ENCODE measurements around the gene MINDY3. TPM values are rescaled to one million over a fixed set of nuclear protein-coding genes. Genes with fewer than 3 reads are reported as not detected.
A peak's percentile ranks its signal among the peaks of the same experiment; 100 is the strongest.

MINDY3 gene
- total RNA-seq, 1 donor from 2014 or later, result 20.9 TPM

GRCh38 chr10:15817409-15818046 lies 42.8 kb downstream of the MINDY3 start:
- H3K4me3 Mint-ChIP-seq (ENCODE audit: low read depth), result no peak overlapping the region
- DNase-seq (ENCODE audit: low spot score), result no peak
- peaks cover 13% of the 10 kb centered on the region for H3K4me1 Mint-ChIP-seq (ENCODE audit: low read depth)
- no peak overlapping the region for H3K27ac Mint-ChIP-seq
- intact Hi-C loops (cut with micrococcal nuclease), result no loop called here
- peaks cover 55% of the 10 kb centered on the region for H3K36me3 Mint-ChIP-seq (ENCODE audit: low read depth)
- no peaks in the 10 kb centered on the region for H3K9me3 Mint-ChIP-seq
- no peaks in the 10 kb centered on the region for H3K27me3 Mint-ChIP-seq (ENCODE audit: low read depth)

GRCh38 chr10:15815242-15815885 lies 44.9 kb downstream of the MINDY3 start:
- Mint-ChIP-seq H3K4me3 (ENCODE audit: low read depth) (no peak overlapping the region), H3K4me1 (ENCODE audit: low read depth) (peaks cover 13% of the 10 kb centered on the region), H3K27ac (no peak overlapping the region), H3K27me3 (ENCODE audit: low read depth) (no peaks in the 10 kb centered on the region), H3K36me3 (ENCODE audit: low read depth) (peaks cover 39% of the 10 kb centered on the region), H3K9me3 (no peaks in the 10 kb centered on the region)
- DNase-seq (ENCODE audit: low spot score), result no peak
- intact Hi-C loops (cut with micrococcal nuclease), result no loop called here

GRCh38 chr10:15814565-15814964 lies 45.7 kb downstream of the MINDY3 start:
- no peak overlapping the region for H3K27ac Mint-ChIP-seq
- peaks cover 31% of the 10 kb centered on the region for H3K36me3 Mint-ChIP-seq (ENCODE audit: low read depth)

GRCh38 chr10:15813415-15813814 lies 46.9 kb downstream of the MINDY3 start:
- Mint-ChIP-seq H3K4me1 (ENCODE audit: low read depth) (peaks cover 8% of the 10 kb centered on the region), H3K36me3 (ENCODE audit: low read depth) (peaks cover 29% of the 10 kb centered on the region), H3K27me3 (ENCODE audit: low read depth) (no peaks in the 10 kb centered on the region), H3K4me3 (ENCODE audit: low read depth) (no peak overlapping the region), H3K9me3 (no peaks in the 10 kb centered on the region), H3K27ac (no peak overlapping the region)
- intact Hi-C loops (cut with micrococcal nuclease), result no loop called here
- no peak for DNase-seq (ENCODE audit: low spot score)

More at GRCh38 chr10:15814565-15814964, 45.7 kb downstream of the MINDY3 start:
- H3K4me1 Mint-ChIP-seq (ENCODE audit: low read depth), result peaks cover 13% of the 10 kb centered on the region
- H3K9me3 Mint-ChIP-seq, result no peaks in the 10 kb centered on the region
- H3K27me3 Mint-ChIP-seq (ENCODE audit: low read depth), result no peaks in the 10 kb centered on the region
- intact Hi-C loops (cut with micrococcal nuclease), result no loop called here
- H3K4me3 Mint-ChIP-seq (ENCODE audit: low read depth), result no peak overlapping the region
- DNase-seq (ENCODE audit: low spot score), result no peak

- Mint-ChIP-seq H3K4me3 (ENCODE audit: low read depth) (no peak overlapping the region), H3K9me3 (no peaks in the 10 kb centered on the region), H3K4me1 (ENCODE audit: low read depth) (peaks cover 3% of the 10 kb centered on the region), H3K36me3 (ENCODE audit: low read depth) (peaks cover 26% of the 10 kb centered on the region), H3K27ac (no peak overlapping the region), H3K27me3 (ENCODE audit: low read depth) (no peaks in the 10 kb centered on the region)
- intact Hi-C loops (cut with micrococcal nuclease), result loop anchor here (10.0 kb wide), 1 partner anchor 305 kb away; no protein-coding TSS in a partner anchor
- no peak for DNase-seq (ENCODE audit: low spot score)
These were observed 50.9 kb downstream of the MINDY3 start for GRCh38 chr10:15809450-15809849.

GRCh38 chr10:15808204-15808797 lies 52.0 kb downstream of the MINDY3 start:
- peaks cover 5% of the 10 kb centered on the region for H3K4me1 Mint-ChIP-seq (ENCODE audit: low read depth)
- H3K4me3 Mint-ChIP-seq (ENCODE audit: low read depth), result no peak overlapping the region
- H3K9me3 Mint-ChIP-seq, result no peaks in the 10 kb centered on the region
- intact Hi-C loops (cut with micrococcal nuclease), result loop anchor here (10.0 kb wide), 1 partner anchor 304 kb away; no protein-coding TSS in a partner anchor
- H3K27ac Mint-ChIP-seq, result no peak overlapping the region
- peaks cover 29% of the 10 kb centered on the region for H3K36me3 Mint-ChIP-seq (ENCODE audit: low read depth)
- no peaks in the 10 kb centered on the region for H3K27me3 Mint-ChIP-seq (ENCODE audit: low read depth)
- DNase-seq (ENCODE audit: low spot score), result no peak

GRCh38 chr10:15805395-15806058 lies 54.8 kb downstream of the MINDY3 start:
- Mint-ChIP-seq H3K4me1 (ENCODE audit: low read depth) (peaks cover 17% of the 10 kb centered on the region), H3K27ac (no peak overlapping the region), H3K9me3 (peaks cover 16% of the 10 kb centered on the region), H3K36me3 (ENCODE audit: low read depth) (peaks cover 51% of the 10 kb centered on the region), H3K27me3 (ENCODE audit: low read depth) (no peaks in the 10 kb centered on the region), H3K4me3 (ENCODE audit: low read depth) (no peak overlapping the region)
- DNase-seq (ENCODE audit: low spot score), result no peak
- intact Hi-C loops (cut with micrococcal nuclease), result loop anchor here (10.0 kb wide), 1 partner anchor 301 kb away; no protein-coding TSS in a partner anchor

GRCh38 chr10:15804109-15804508 lies 56.2 kb downstream of the MINDY3 start:
- H3K27ac Mint-ChIP-seq, result no peak overlapping the region
- H3K27me3 Mint-ChIP-seq (ENCODE audit: low read depth), result no peaks in the 10 kb centered on the region
- H3K9me3 Mint-ChIP-seq, result peaks cover 18% of the 10 kb centered on the region
- H3K4me1 Mint-ChIP-seq (ENCODE audit: low read depth), result peaks cover 17% of the 10 kb centered on the region
- peaks cover 58% of the 10 kb centered on the region for H3K36me3 Mint-ChIP-seq (ENCODE audit: low read depth)
- DNase-seq (ENCODE audit: low spot score), result no peak
- no peak overlapping the region for H3K4me3 Mint-ChIP-seq (ENCODE audit: low read depth)
- intact Hi-C loops (cut with micrococcal nuclease), result loop anchor here (10.0 kb wide), 1 partner anchor 299 kb away; no protein-coding TSS in a partner anchor

- no peak for DNase-seq (ENCODE audit: low spot score)
- no peak overlapping the region for H3K4me3 Mint-ChIP-seq (ENCODE audit: low read depth)
- H3K27me3 Mint-ChIP-seq (ENCODE audit: low read depth), result no peaks in the 10 kb centered on the region
- H3K9me3 Mint-ChIP-seq, result peaks cover 18% of the 10 kb centered on the region
- H3K4me1 Mint-ChIP-seq (ENCODE audit: low read depth), result peaks cover 14% of the 10 kb centered on the region
- intact Hi-C loops (cut with micrococcal nuclease), result loop anchor here (2.0 to 10.0 kb wide), 3 partner anchors 14 to 1426 kb away; partner anchors contain the start of gene VIM
- peaks cover 58% of the 10 kb centered on the region for H3K36me3 Mint-ChIP-seq (ENCODE audit: low read depth)
- peak overlapping the region; percentile 69 for H3K27ac Mint-ChIP-seq
These were observed 57.8 kb downstream of the MINDY3 start for GRCh38 chr10:15802375-15802949.

GRCh38 chr10:15801641-15802040 lies 58.7 kb downstream of the MINDY3 start:
- DNase-seq (ENCODE audit: low spot score), result no peak
- H3K9me3 Mint-ChIP-seq, result peaks cover 18% of the 10 kb centered on the region
- H3K36me3 Mint-ChIP-seq (ENCODE audit: low read depth), result peaks cover 56% of the 10 kb centered on the region
- intact Hi-C loops (cut with micrococcal nuclease), result loop anchor here (2.0 to 10.0 kb wide), 3 partner anchors 13 to 1427 kb away; partner anchors contain the start of gene VIM
- H3K4me3 Mint-ChIP-seq (ENCODE audit: low read depth), result no peak overlapping the region
- no peak overlapping the region for H3K27ac Mint-ChIP-seq
- H3K4me1 Mint-ChIP-seq (ENCODE audit: low read depth), result peaks cover 16% of the 10 kb centered on the region
- H3K27me3 Mint-ChIP-seq (ENCODE audit: low read depth), result no peaks in the 10 kb centered on the region

- Mint-ChIP-seq H3K4me3 (ENCODE audit: low read depth) (no peak overlapping the region), H3K27me3 (ENCODE audit: low read depth) (no peaks in the 10 kb centered on the region), H3K27ac (no peak overlapping the region), H3K9me3 (peaks cover 18% of the 10 kb centered on the region), H3K4me1 (ENCODE audit: low read depth) (peaks cover 17% of the 10 kb centered on the region), H3K36me3 (ENCODE audit: low read depth) (peaks cover 56% of the 10 kb centered on the region)
- intact Hi-C loops (cut with micrococcal nuclease), result loop anchor here (10.0 kb wide), 1 partner anchor 296 kb away; no protein-coding TSS in a partner anchor
- DNase-seq (ENCODE audit: low spot score), result no peak
These were observed 59.2 kb downstream of the MINDY3 start for GRCh38 chr10:15801147-15801546.

- H3K27ac Mint-ChIP-seq, result no peak overlapping the region
- no peaks in the 10 kb centered on the region for H3K27me3 Mint-ChIP-seq (ENCODE audit: low read depth)
- no peak for DNase-seq (ENCODE audit: low spot score)
- peaks cover 18% of the 10 kb centered on the region for H3K9me3 Mint-ChIP-seq
- intact Hi-C loops (cut with micrococcal nuclease), result no loop called here
- peaks cover 18% of the 10 kb centered on the region for H3K4me1 Mint-ChIP-seq (ENCODE audit: low read depth)
- H3K36me3 Mint-ChIP-seq (ENCODE audit: low read depth), result peaks cover 53% of the 10 kb centered on the region
- no peak overlapping the region for H3K4me3 Mint-ChIP-seq (ENCODE audit: low read depth)
These were observed 63.0 kb downstream of the MINDY3 start for GRCh38 chr10:15797346-15797745.
